H4 (cell line): ENCODE measurements around the gene DNAI1. TPM values are rescaled to one million over a fixed set of nuclear protein-coding genes. Genes with fewer than 3 reads are reported as not detected.
"Not testable (repeated sequence)": the region's sequence is repeated elsewhere in the genome, so short reads cannot be mapped to it uniquely, and the experiment has no call there.

Experiments
- DNase-seq: peaks from one replicate; pipeline ENCODE4 v3.0.0-alpha.2; 2015; ENCODE audit warnings: low spot score
- total RNA-seq: library from RNA; depleted of rRNA; stranded (reverse); fragments of >200 nt; shearing (Covaris generic); gene quantifications from 2 replicates; pipeline ENCODE4 v1.2.3, GENCODE V29; 2014

Gene DNAI1
- total RNA-seq, 1 experiment from 2014 or later: 0.27 TPM

- DNase-seq: no peak
These were observed 53.8 kb downstream of the DNAI1 start for GRCh38 chr9:34512131-34513078.

- DNase-seq: no peak
These were observed 55.1 kb downstream of the DNAI1 start for GRCh38 chr9:34513567-34514214.

GRCh38 chr9:34514401-34514800 lies 55.8 kb downstream of the DNAI1 start:
- no peak for DNase-seq

GRCh38 chr9:34514816-34515215 lies 56.2 kb downstream of the DNAI1 start:
- DNase-seq: no peak

GRCh38 chr9:34515959-34516358 lies 57.4 kb downstream of the DNAI1 start:
- DNase-seq: no peak

- DNase-seq: no peak
These were observed 58.6 kb downstream of the DNAI1 start for GRCh38 chr9:34517185-34517584.

- no peak for DNase-seq
These were observed 59.6 kb downstream of the DNAI1 start for GRCh38 chr9:34518110-34518616.

- no peak for DNase-seq
These were observed 60.3 kb downstream of the DNAI1 start for GRCh38 chr9:34518896-34519295.

DNA sequence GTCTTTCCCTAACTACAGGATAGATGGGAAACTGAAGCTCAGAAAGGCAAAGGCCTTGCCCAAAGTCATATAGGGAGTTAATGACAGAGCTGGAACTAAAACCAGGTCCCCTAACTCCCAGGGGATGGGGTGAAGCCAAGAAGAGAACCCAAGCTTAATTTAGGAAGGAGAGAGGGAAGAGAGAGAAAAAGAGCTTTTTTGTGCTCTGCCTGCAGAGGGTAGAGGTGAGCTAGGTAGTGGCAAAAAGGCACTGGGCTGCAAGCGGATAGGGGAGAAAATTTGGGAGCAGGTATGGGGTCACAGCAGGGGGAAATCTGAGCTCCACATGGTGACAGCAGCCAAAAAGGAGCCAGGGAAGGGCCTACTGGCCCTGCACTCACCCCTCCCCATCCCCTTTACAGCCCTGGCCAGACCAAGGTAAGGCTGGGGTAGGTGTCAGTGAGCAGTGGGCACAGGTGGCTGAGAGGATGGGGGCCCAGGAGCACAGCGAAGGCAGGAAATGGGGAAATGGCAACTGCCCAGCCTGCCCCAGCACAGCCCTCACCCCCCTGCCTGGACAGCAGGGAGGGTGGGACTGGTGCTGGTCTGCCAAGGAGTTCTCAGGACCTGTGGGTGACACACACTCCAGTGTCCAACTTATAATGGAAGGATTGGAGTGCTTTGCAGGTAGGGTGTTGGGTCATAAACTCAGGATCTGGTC lies 60.9 kb downstream of the DNAI1 start:
- DNase-seq: no peak

DNA sequence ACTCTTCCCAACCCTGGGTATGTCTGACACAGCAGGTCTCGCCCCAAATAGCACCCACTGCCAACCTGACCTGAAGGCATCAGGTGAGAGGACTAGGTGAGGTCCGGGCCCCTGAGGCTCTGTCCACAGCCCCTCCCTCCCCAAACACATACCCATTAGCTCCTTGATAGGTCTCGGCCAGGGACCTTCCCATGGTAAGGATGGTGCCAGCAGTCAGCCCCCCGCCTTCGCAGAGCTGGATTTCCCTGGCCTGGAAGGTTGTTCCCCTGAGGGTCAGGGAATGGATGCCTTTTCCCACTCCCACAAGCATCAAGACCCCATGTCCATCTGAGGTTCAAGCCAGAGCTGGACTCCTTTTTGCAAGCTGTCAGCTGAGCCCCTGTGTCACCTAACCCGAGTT lies 61.5 kb downstream of the DNAI1 start:
- no peak for DNase-seq

DNA sequence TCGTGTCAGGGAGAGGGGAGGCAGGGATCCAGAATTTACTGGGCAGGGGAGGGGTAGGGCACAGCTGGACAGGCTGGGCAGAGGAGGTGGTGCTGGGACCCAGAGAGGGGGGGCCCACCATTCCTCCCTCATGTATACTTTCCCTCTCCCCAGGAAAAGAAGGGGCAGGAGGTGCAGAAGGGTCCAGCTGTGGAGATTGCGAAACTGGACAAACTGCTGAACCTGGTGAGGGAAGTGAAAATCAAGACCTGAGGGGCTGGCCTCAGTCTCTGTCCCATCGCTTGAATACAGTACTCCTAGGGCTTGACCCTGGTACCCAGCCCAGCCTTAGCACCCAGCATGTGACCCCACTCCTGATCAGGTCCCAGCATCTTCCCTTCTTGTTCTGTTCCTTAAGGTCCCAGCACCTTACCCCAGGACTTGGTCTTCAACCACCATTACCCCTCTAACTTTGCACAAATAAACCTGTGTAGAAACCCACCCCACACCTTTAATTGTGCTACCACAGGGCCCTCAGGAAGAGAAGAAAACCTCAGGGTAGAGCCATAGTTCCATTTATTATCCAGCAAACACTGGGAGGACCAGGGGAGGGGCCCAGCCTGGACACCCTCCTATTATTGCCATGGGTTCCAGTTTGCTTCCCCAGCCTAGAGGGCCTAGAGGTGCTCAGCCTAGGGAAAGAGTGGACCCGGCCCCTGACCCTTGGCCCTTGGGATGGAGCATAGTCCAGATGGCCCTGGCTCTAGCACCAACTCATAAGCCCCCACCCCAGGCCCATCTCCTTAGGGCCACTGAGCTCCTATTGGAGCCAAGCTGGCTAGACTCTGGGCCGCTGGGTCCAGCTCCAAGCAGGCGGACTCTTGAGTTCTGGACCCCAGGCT lies 62.1 kb downstream of the DNAI1 start:
- DNase-seq: no peak

- DNase-seq: no peak
These were observed 62.9 kb downstream of the DNAI1 start for GRCh38 chr9:34521406-34522045.

- no peak for DNase-seq
These were observed 63.7 kb downstream of the DNAI1 start for GRCh38 chr9:34522091-34522887.

DNA sequence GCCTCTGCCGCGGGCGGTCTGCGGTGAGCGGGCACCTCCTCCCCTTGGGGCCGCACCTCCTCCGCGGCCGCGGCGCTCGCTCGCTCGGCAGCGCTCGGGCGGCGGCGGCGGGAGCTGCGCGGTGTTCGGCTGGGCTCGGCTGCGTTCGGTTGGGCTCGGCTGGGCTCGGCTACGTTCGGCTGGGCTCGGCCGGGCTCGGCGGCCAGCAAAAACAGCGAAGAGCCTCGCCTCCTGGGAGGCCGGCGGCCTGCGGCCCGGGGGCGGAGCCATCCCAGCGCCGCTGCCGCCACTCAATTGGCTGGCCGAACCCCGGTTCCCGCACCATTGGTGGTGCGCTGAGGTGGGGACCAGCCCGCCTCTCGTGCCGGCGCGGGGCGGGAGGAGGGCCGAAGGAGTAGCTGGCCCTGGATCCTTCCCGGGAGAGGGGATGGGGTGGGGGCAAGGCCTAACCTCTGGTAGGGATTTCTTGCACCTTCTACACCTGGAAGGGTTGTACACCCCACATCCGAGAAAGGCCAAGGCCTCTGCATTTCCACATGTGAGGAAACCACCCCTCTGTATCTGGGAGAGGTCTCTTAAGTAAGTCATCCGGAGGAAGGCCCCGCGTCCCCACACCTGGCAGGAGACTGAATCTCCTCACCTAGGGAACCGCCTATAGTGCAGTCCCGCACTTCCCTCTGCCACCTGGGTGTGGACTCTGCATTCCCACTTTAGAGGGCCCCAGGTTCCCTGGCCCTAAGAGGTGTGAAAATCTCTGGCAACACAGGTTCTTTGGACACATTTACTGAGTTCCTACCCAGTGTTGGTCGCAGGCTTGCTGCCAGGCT lies 64.6 kb downstream of the DNAI1 start, which contains the start of gene ENHO:
ENHO (minus strand) TSS at position 20 of the 827 bp plus-strand sequence. CDS start 1,295 bp downstream, outside the sequence.
- DNase-seq: peak; percentile 82

GRCh38 chr9:34524349-34524748 lies 65.7 kb downstream of the DNAI1 start:
- no peak for DNase-seq

DNA sequence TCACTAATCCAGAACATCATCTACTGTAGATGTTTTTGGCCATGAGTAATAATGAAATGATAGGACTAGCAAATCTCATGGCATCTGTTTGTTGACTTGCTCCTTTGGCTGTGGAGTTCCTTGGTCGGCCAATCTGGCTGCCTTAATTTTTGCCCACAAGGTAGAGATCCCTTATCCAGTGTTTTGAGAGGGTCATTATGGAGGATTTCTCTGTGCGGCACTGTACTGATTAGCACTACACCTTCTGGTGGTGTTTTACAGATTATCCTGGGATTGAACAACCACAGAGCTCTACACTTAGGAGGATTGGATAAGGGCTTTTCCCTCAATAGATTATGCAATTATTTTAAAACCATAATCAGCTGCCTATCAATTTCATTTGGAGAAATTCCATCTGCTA lies 67.4 kb downstream of the DNAI1 start:
- DNase-seq: no peak

GRCh38 chr9:34532041-34532440 lies 73.4 kb downstream of the DNAI1 start:
- DNase-seq: not testable (repeated sequence)

- no peak for DNase-seq
These were observed 78.1 kb downstream of the DNAI1 start for GRCh38 chr9:34536685-34537084.

GRCh38 chr9:34540827-34541226 lies 82.2 kb downstream of the DNAI1 start:
- DNase-seq: peak; percentile 72
